H1 (cell line): Measurements from ENCODE around the gene CSF2. TPM values are rescaled to one million over a fixed set of nuclear protein-coding genes. Genes with fewer than 3 reads are reported as not detected.

Source experiments
- CTCF ChIA-PET: fragments of 300-600 bp; sonication (Branson Sonifier 250); formaldehyde crosslinking; loops from one replicate; lab custom pipeline; 2021; ENCODE audit not compliant: partially characterized antibody; lab: Charles Lee
- POLR2A ChIA-PET: fragments of 300-600 bp; sonication (Branson Sonifier 250); formaldehyde crosslinking; loops from one replicate; lab custom pipeline; 2021; ENCODE audit warnings: inconsistent platforms; ENCODE audit not compliant: partially characterized antibody; lab: Charles Lee
- DNase-seq, 2 experiments: peaks; one replicate each; pipeline versions ENCODE4 v3.0.0 to v3.0.0-alpha.2; 2010 to 2022; ENCODE audit warnings: low spot score in 2 of 2, low read depth in 1 of 2, mixed read lengths in 1 of 2
- FAIRE-seq: peaks from 2 replicates; lab custom pipeline; 2011; peaks lifted over from hg19 to GRCh38; lab: Jason Lieb, UNC
- H2AFZ ChIP-seq: 2 replicates; pipeline ENCODE4 v1.8.1; 2012; ENCODE audit warnings: low read length, inconsistent platforms
- H2AK5ac ChIP-seq: 2 replicates; pipeline ENCODE4 v1.6.1; 2013; ENCODE audit warnings: low read depth, low read length
- H2BK120ac ChIP-seq: replicated peaks from 2 replicates; pipeline ENCODE3; 2013; ENCODE audit warnings: low read depth, low read length, inconsistent platforms
- H2BK12ac ChIP-seq: 2 replicates; pipeline ENCODE4 v1.6.1; 2013; ENCODE audit warnings: low read depth, low read length
- H2BK15ac ChIP-seq: 2 replicates; pipeline ENCODE4 v1.6.1; 2013; ENCODE audit warnings: low read length
- H2BK20ac ChIP-seq: 2 replicates; pipeline ENCODE4 v1.6.1; 2013; ENCODE audit warnings: low read length
- H2BK5ac ChIP-seq: 2 replicates; pipeline ENCODE4 v1.6.1; 2013; ENCODE audit warnings: low read depth, low read length
- H3K14ac ChIP-seq: 2 replicates; pipeline ENCODE4 v1.6.1; 2013; ENCODE audit warnings: inconsistent platforms; ENCODE audit not compliant: insufficient read length
- H3K18ac ChIP-seq: 2 replicates; pipeline ENCODE4 v1.6.1; 2013; ENCODE audit warnings: low read length; ENCODE audit errors: extremely low read depth
- H3K23ac ChIP-seq: 2 replicates; pipeline ENCODE4 v1.6.1; 2013; ENCODE audit warnings: inconsistent platforms; ENCODE audit not compliant: insufficient read length
- H3K23me2 ChIP-seq: 2 replicates; pipeline ENCODE4 v1.6.1; 2013; ENCODE audit warnings: low read depth, low read length
- H3K27ac ChIP-seq: 2 replicates; pipeline ENCODE4 v1.6.1; 2011; ENCODE audit warnings: low read depth, low read length, inconsistent platforms
- H3K27me3 ChIP-seq, 4 experiments: replicated peaks in 1 of 4; 1 replicate in 1 of 4; 2 replicates in 3 of 4; pipeline versions ENCODE4 v1.6.1 to v1.8.1; 2011 to 2013; ENCODE audit warnings: low read length in 3 of 4, mild to moderate bottlenecking in 3 of 4, inconsistent platforms in 2 of 4, mixed read lengths in 2 of 4, moderate library complexity in 1 of 4; ENCODE audit not compliant: control insufficient read depth in 3 of 4, insufficient read depth in 3 of 4; ENCODE audit errors: extremely low read depth in 1 of 4
- H3K36me3 ChIP-seq, 4 experiments: 2 replicates each; pipeline versions ENCODE4 v1.6.1 to v1.8.1; 2011 to 2013; ENCODE audit warnings: mild to moderate bottlenecking in 4 of 4, low read length in 3 of 4, moderate library complexity in 2 of 4, control low read depth in 1 of 4, inconsistent platforms in 1 of 4; ENCODE audit not compliant: insufficient read depth in 4 of 4, control insufficient read depth in 2 of 4
- H3K4ac ChIP-seq: replicated peaks from 2 replicates; pipeline ENCODE3; 2013; ENCODE audit warnings: low read length, low read depth, mixed read lengths, inconsistent platforms; ENCODE audit not compliant: insufficient read length
- H3K4me1 ChIP-seq, 4 experiments: replicated peaks in 1 of 4; 1 replicate in 1 of 4; 2 replicates in 3 of 4; pipeline versions ENCODE4 v1.6.1 to v1.8.1; 2011 to 2013; ENCODE audit warnings: low read length in 3 of 4, inconsistent platforms in 2 of 4, mixed read lengths in 1 of 4; ENCODE audit not compliant: insufficient read depth in 4 of 4, control insufficient read depth in 3 of 4
- H3K4me2 ChIP-seq, 2 experiments: 2 replicates each; pipeline versions ENCODE4 v1.6.1 to v1.8.1; 2011 to 2013; ENCODE audit warnings: low read depth in 2 of 2, low read length in 2 of 2, control low read depth in 1 of 2, inconsistent platforms in 1 of 2, mild to moderate bottlenecking in 1 of 2; ENCODE audit not compliant: insufficient read depth in 1 of 2
- H3K4me3 ChIP-seq, 4 experiments: fragments of 200-600, 300-600 bp in 1 of 4; sonication (generic), shearing (Covaris generic), sonication (Bioruptor Twin) in 1 of 4; 2 replicates each; pipeline versions ENCODE4 v1.5.1 to v1.8.1; 2011 to 2016; ENCODE audit warnings: low read length in 4 of 4, low read depth in 3 of 4, control low read depth in 2 of 4, inconsistent platforms in 2 of 4, mild to moderate bottlenecking in 2 of 4, mixed read lengths in 1 of 4, moderate library complexity in 1 of 4; ENCODE audit not compliant: insufficient read depth in 2 of 4; ENCODE audit errors: extremely low read depth in 1 of 4
- H3K56ac ChIP-seq: replicated peaks from 2 replicates; pipeline ENCODE3; 2013; ENCODE audit warnings: low read depth, mild to moderate bottlenecking, mixed read lengths, low read length, inconsistent platforms; ENCODE audit not compliant: insufficient read length
- H3K79me1 ChIP-seq: 2 replicates; pipeline ENCODE4 v1.6.1; 2013; ENCODE audit warnings: low read depth, low read length, control low read depth
- H3K79me2 ChIP-seq, 2 experiments: 2 replicates each; pipeline versions ENCODE4 v1.6.1 to v1.8.1; 2012 to 2013; ENCODE audit warnings: low read length in 2 of 2, mild to moderate bottlenecking in 2 of 2, inconsistent platforms in 1 of 2; ENCODE audit not compliant: insufficient read depth in 2 of 2, control insufficient read depth in 1 of 2
- H3K9ac ChIP-seq, 4 experiments: replicated peaks in 1 of 4; 1 replicate in 1 of 4; 2 replicates in 3 of 4; pipeline versions ENCODE4 v1.6.1 to v1.8.1; 2011 to 2013; ENCODE audit warnings: low read depth in 3 of 4, low read length in 3 of 4, control low read depth in 2 of 4, mild to moderate bottlenecking in 2 of 4, moderate library complexity in 2 of 4, inconsistent platforms in 1 of 4; ENCODE audit errors: extremely low read depth in 1 of 4
- H3K9me3 ChIP-seq, 2 experiments: 2 replicates each; pipeline versions ENCODE4 v1.6.1 to v1.8.1; 2012 to 2013; ENCODE audit warnings: mild to moderate bottlenecking in 2 of 2, moderate library complexity in 2 of 2, control low read depth in 1 of 2, inconsistent platforms in 1 of 2, low read depth in 1 of 2, low read length in 1 of 2, mixed read lengths in 1 of 2; ENCODE audit not compliant: insufficient read depth in 2 of 2
- H4K20me1 ChIP-seq, 2 experiments: replicated peaks in 1 of 2; 2 replicates each; pipeline versions ENCODE3 to v1.8.1; 2011 to 2013; ENCODE audit warnings: inconsistent platforms in 2 of 2, low read length in 2 of 2, mild to moderate bottlenecking in 1 of 2; ENCODE audit not compliant: insufficient read depth in 2 of 2, control insufficient read depth in 1 of 2
- H4K5ac ChIP-seq: 2 replicates; pipeline ENCODE4 v1.6.1; 2013; ENCODE audit warnings: low read length, low read depth, mixed read lengths, inconsistent platforms; ENCODE audit not compliant: insufficient read length
- H4K8ac ChIP-seq: 2 replicates; pipeline ENCODE4 v1.8.0; 2013; ENCODE audit warnings: mild to moderate bottlenecking, moderate library complexity, low read length, inconsistent platforms; ENCODE audit not compliant: insufficient read depth; ENCODE audit errors: extremely low read depth
- H4K91ac ChIP-seq: replicated peaks from 2 replicates; pipeline ENCODE3; 2013; ENCODE audit warnings: low read length, mixed read lengths, inconsistent platforms; ENCODE audit not compliant: insufficient read length
- CTCF ChIP-seq, 3 experiments: IDR thresholded peaks; 1 replicate in 2 of 3; 2 replicates in 1 of 3; pipeline versions ENCODE4 v1.5.1 to v1.6.1; 2011; ENCODE audit warnings: low read length in 3 of 3, mild to moderate bottlenecking in 3 of 3, inconsistent platforms in 2 of 3, low read depth in 1 of 3, moderate library complexity in 1 of 3; ENCODE audit not compliant: insufficient read depth in 1 of 3; ENCODE audit errors: control extremely low read depth in 1 of 3
- RAD21 ChIP-seq, 2 experiments: IDR thresholded peaks in 1 of 2; conservative IDR thresholded peaks in 1 of 2; 2 replicates each; pipeline ENCODE4 v1.6.1; 2011; ENCODE audit warnings: low read depth in 2 of 2, low read length in 2 of 2, improper control_type of control experiment in 1 of 2, inconsistent platforms in 1 of 2, mild to moderate bottlenecking in 1 of 2, moderate library complexity in 1 of 2
- SUZ12 ChIP-seq: fragments of 200-600 bp; sonication (generic); IDR thresholded peaks from 2 replicates; pipeline ENCODE4 v1.6.1; 2012; ENCODE audit warnings: mild to moderate bottlenecking, inconsistent platforms, low read length, moderate library complexity, mixed read lengths
- WGBS, 2 experiments: shearing (Covaris generic) in 1 of 2; methylation state at CpG; one replicate each; pipeline versions ENCODE4 v1.1.6 to v1.1.7; 2013 to 2015; ENCODE audit warnings: low lambda C conversion rate in 2 of 2, mixed read lengths in 2 of 2, inconsistent platforms in 1 of 2, low coverage in 1 of 2, missing lambda C conversion rate in 1 of 2; ENCODE audit not compliant: insufficient replicate concordance in 2 of 2, insufficient coverage in 1 of 2, insufficient read length in 1 of 2; ENCODE audit errors: extremely low coverage in 1 of 2, missing lambda C conversion rate in 1 of 2; 5-methylcytosine and 5-hydroxymethylcytosine counted together
- polyA plus RNA-seq, 7 experiments: library from polyadenylated mRNA; depleted of rRNA in 3 of 7; stranded (reverse) in 5 of 7; unstranded in 2 of 7; fragments of >200 nt in 5 of 7; fragments of 200-250 nt in 2 of 7; gene quantifications; 1 replicate in 5 of 7; 2 replicates in 1 of 7; 4 replicates in 1 of 7; pipeline versions ENCODE4 v1.2.1 to v1.2.3, GENCODE V29; 2011 to 2013; ENCODE audit warnings: missing spikeins in 2 of 7, mixed read lengths in 2 of 7
- total RNA-seq: library from RNA; stranded (reverse); fragmentation: NEBNext Ultra II Directional; extraction: Animal tissue kit (Norgen Biotek cat#: 25700); gene quantifications from 2 replicates; pipeline ENCODE4 v1.2.1, GENCODE V29; 2021

Gene CSF2
- total and polyA plus RNA-seq, 2 of the 8 experiments (the other 6 are each of a cell fraction or from before 2014, with no cell fraction given) = not detected

- Histone ChIP-seq H3K56ac (no peak overlapping the region), H4K91ac (no peak overlapping the region), H3K27me3 (no peaks in the 10 kb centered on the region), H4K8ac (no peak overlapping the region; the same call in 1 of the 2 replicates), H3K79me1 (no peaks in the 10 kb centered on the region), H3K23ac (no peak overlapping the region), H2AFZ (no peak overlapping the region; the same call in 1 of the 2 replicates), H4K5ac (no peak overlapping the region), H2BK20ac (no peak overlapping the region), H3K9me3 (no peaks in the 10 kb centered on the region), H3K9ac (no peak overlapping the region), H2AK5ac (no peak overlapping the region), H2BK5ac (no peak overlapping the region), H3K4me3 (no peak overlapping the region), H4K20me1 (no peaks in the 10 kb centered on the region), H2BK15ac (no peak overlapping the region), H3K14ac (no peak overlapping the region), H3K23me2 (no peaks in the 10 kb centered on the region), H3K18ac (no peak overlapping the region), H3K36me3 (no peaks in the 10 kb centered on the region), H3K4ac (no peak overlapping the region), H2BK120ac (no peak overlapping the region), H3K4me2 (no peak overlapping the region), H2BK12ac (0 out of 2 replicates have a peak overlapping the region, but pooled peaks have one; percentile 17), H3K79me2 (no peaks in the 10 kb centered on the region), H3K4me1 (no peaks in the 10 kb centered on the region; a peak in 1 of 7 replicates), H3K27ac (no peak overlapping the region)
- TF ChIP-seq RAD21 (IDR thresholded peaks at IDR 0.05 in 1 of 2, conservative IDR thresholded peaks at IDR 0.05 in 1 of 2; ENCODE audit: low read depth in 2 of 2, low read length in 2 of 2) (peak; percentile 86 to 90), CTCF (IDR thresholded peaks at IDR 0.05; ENCODE audit: control extremely low read depth in 1 of 3, insufficient read depth in 1 of 3, low read depth in 1 of 3, low read length in 3 of 3) (peak in 2 of 3 experiments; percentile 87 to 90; a peak in 3 of 4 replicates), SUZ12 (no peak)
- FAIRE-seq = no peak
- DNase-seq = peak; percentile 46 to 83
- ChIA-PET POLR2A (no interaction called here), CTCF (interaction anchor here (0.7 to 6.5 kb wide), 44 partner anchors 9 to 587 kb away, joined by 3 to 42 read pairs (median 4); partner anchors contain the start of genes ACSL6, CSF2 and SLC22A5)
- WGBS, 2 experiments = 47% methylated on average over 4 of the region's 4 CpGs; no CpG with 5 or more reads in 1 of the 2 experiments
These were observed 8.1 kb upstream of the CSF2 start for GRCh38 chr5:132065351-132065937.
